ENCODE data around the gene CDK14.

The CDK14 gene

GRCh38 chr7:90584378-90584777 is 11.7 kb upstream of the CDK14 start:
- no peak for TF ChIP-seq CTCF (IDR thresholded peaks at IDR 0.05; ENCODE audit: low read depth, low read length)
- DNase-seq (ENCODE audit: extremely low read depth, low read depth) = no peak

- no peak for TF ChIP-seq CTCF (IDR thresholded peaks at IDR 0.05; ENCODE audit: low read depth, low read length)
- no peak for DNase-seq (ENCODE audit: extremely low read depth, low read depth)
Measured at GRCh38 chr7:90586091-90586490, 10.0 kb upstream of the CDK14 start.

DNA sequence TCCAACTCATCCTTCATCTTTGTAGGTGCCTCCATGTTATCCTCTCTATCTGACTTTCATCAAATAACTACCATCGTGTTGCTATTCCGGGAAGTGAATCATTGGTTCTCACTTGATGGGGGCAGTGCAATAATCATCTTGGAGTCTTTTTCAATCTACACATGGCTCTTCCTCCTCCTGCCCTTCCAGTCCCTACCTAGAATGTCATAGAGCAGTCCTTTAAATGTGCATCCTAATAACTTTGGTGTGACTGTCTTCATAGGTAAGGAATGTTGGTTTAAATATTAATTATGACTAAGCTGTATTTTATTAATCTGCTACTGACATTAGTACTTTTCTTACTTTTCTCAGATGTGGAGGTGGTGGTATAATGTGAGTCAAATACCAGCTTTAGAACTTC is 8.4 kb upstream of the CDK14 start:
- no peak for TF ChIP-seq CTCF (IDR thresholded peaks at IDR 0.05; ENCODE audit: low read depth, low read length)
- no peak for DNase-seq (ENCODE audit: extremely low read depth, low read depth)

DNA sequence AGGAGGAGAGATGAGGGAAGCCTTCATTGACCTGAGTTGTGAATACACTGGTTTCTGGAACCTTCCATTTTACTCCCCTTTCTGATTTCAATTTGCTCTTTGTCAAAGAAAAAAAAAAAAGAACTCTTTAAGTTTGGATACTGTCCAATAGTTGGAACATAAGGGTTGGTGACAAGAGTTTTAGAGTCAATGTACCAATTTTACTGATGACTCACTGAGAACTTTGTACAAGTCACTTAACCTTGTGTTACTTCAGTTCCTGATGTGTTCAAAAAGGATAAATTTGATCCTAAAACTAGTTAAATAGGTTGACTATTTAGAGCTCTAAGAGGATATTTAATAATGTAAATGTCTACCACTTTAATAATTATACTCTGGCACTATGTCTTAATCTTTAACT is 4.1 kb upstream of the CDK14 start:
- no peak for DNase-seq (ENCODE audit: extremely low read depth, low read depth)
- TF ChIP-seq CTCF (IDR thresholded peaks at IDR 0.05; ENCODE audit: low read depth, low read length) = no peak

- no peak for TF ChIP-seq CTCF (IDR thresholded peaks at IDR 0.05; ENCODE audit: low read depth, low read length)
- no peak for DNase-seq (ENCODE audit: extremely low read depth, low read depth)
Measured at GRCh38 chr7:90593205-90593604, 2.9 kb upstream of the CDK14 start.

DNA sequence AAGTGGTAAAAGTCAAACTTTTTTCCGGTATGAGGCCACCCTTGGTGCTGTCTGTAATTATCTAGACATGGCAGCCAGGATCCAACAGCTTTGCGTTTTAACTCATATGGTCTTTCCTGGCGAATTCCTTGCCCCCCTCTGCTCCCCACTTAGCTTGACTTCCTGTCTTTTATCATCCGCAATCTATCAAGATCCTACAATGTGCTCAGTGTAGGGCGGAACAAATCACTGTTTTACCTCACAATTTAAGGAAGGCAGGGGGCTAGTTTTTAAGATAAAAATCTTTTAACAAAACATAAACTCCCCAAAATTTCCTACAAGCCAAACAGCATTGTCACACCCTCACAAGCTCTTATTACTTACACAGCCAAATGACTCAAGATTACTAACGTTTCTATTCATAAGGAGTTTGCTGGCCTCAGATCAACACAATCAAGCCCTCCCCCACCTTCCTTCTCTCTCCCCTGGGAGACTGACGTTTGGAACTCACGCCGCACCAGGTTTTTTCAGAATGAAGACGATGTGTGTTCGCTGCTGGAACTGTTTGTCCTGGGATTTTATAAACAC is 1.3 kb upstream of the CDK14 start:
- TF ChIP-seq CTCF (IDR thresholded peaks at IDR 0.05; ENCODE audit: low read depth, low read length) = no peak

DNA sequence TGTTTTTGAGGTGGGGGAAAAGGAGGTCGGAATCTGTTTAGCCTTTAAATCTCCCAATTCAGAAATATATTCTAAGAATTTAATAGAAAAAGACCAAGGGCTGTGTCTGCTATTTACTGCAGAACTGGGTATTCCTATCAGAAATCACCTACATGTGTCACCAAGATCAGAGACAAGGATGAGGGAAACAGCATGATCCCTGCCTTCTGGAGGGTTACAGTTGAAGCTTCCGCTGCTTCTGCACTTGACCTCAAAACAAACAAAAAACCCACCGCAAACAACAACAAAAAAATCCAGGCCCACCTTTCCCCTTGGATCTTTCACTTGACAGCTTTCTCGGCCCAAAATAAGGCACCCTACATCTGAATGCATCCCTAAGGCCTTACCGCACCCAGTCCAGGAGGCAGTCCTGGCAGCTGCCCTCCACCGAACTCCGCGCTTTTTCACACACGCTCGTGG is 750 bp upstream of the CDK14 start:
- no peak for TF ChIP-seq CTCF (IDR thresholded peaks at IDR 0.05; ENCODE audit: low read depth, low read length)
- no peak for DNase-seq (ENCODE audit: extremely low read depth, low read depth)

More for the DNA sequence above, 1.3 kb upstream of the CDK14 start:
- no peak for DNase-seq (ENCODE audit: extremely low read depth, low read depth)

All from AG09319 (cell line).